ENCODE data around the gene HDGFL3. TPM values are rescaled to one million over a fixed set of nuclear protein-coding genes. Genes with fewer than 3 reads are reported as not detected.
A peak's percentile ranks its signal among the peaks of the same experiment; 100 is the strongest.

Gene HDGFL3
- total and polyA plus RNA-seq, 7 donors: 2.6 to 10.4 (median 4.8) TPM

GRCh38 chr15:83123529-83123928 is 84.1 kb downstream of the HDGFL3 start:
- no peak for TF ChIP-seq CTCF (IDR thresholded peaks at IDR 0.05)
- DNase-seq (no peak), ATAC-seq (no peak)
- Histone ChIP-seq H3K27me3 (ENCODE audit: insufficient read depth in 3 of 3, low read length in 2 of 3) (no peaks in the 10 kb centered on the region), H3K36me3 (ENCODE audit: insufficient read depth in 1 of 2, low read depth in 1 of 2) (peaks cover 3 to 70% of the 10 kb centered on the region in 2 donors), H3K27ac (no peak overlapping the region), H3K4me3 (no peak overlapping the region), H3K4me1 (no peaks in the 10 kb centered on the region), H3K9me3 (no peaks in the 10 kb centered on the region)
- intact Hi-C loops (cut with DNase I): no loop called here
- WGBS, 3 donors: 94 to 96% (median 95%) methylated on average over 1 of the region's 1 CpG

DNA sequence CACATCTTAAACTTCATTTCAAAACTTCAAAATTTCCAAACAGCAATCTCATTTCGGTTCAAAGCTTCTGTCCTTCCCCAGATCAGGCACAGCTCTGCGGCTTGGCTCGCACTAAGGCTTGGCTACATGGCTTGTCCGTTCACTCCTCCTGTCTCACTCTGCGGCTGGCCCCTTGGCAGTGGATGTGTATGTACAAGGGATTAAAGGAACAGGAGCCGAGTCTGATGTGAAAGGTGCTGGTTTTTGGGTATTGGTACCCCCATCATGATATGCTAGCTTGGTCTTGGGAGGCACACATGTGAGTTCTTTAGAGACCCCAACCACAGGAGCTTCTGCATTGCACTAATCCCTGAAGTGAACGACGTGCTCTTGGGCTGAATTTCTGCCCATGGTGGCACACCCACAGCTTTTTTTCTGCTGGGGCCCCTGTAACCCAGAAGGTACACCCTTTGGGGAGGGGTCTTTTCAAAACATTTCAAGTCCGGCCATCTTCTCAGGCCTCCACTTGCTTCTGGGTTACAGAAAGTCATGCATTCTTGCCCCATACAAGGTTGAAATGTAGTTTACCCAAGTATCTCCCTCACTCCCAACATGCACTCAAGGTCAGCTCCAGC is 87.5 kb downstream of the HDGFL3 start:
- H3K27me3 ChIP-seq (ENCODE audit: insufficient read depth in 3 of 3, low read length in 2 of 3): no peaks in the 10 kb centered on the region
- 79 to 82% (median 80%) methylated on average over 9 of the region's 9 CpGs for whole genome bisulfite sequencing, 3 donors
- no peak overlapping the region for H3K27ac ChIP-seq
- H3K4me1 ChIP-seq: no peaks in the 10 kb centered on the region
- peaks cover 3 to 73% of the 10 kb centered on the region in 2 donors for H3K36me3 ChIP-seq (ENCODE audit: insufficient read depth in 1 of 2, low read depth in 1 of 2)
- H3K9me3 ChIP-seq: no peaks in the 10 kb centered on the region
- intact Hi-C loops (cut with DNase I): no loop called here
- no peak overlapping the region for H3K4me3 ChIP-seq
- no peak for TF ChIP-seq CTCF (IDR thresholded peaks at IDR 0.05)
- DNase-seq (no peak), ATAC-seq (no peak)

DNA sequence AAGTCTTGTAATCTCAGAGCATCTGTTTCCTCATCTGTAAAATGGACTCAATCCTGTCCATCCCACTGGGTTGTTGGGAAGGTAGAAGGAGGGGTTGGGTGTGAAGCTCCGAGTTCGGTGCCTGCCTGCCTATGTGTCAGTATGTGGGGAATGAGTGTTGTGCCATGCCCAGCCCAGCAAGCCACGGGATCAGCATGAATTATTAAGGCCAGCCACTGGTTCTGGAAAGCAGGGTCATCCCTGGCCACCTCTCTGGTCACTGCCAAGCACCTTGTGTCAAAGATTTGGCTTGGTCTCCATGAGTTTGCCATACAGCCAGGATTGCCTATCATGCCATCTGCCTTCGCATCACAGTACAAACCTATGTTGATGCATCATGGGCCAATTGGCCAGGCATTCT is 88.7 kb downstream of the HDGFL3 start:
- no peak overlapping the region for H3K4me3 ChIP-seq
- H3K36me3 ChIP-seq (ENCODE audit: insufficient read depth in 1 of 2, low read depth in 1 of 2): peaks cover 3 to 75% of the 10 kb centered on the region in 2 donors
- no peaks in the 10 kb centered on the region for H3K4me1 ChIP-seq
- 32 to 55% (median 37%) methylated on average over 4 of the region's 4 CpGs for WGBS, 3 donors
- TF ChIP-seq CTCF (IDR thresholded peaks at IDR 0.05): no peak
- ATAC-seq (peak in 3 of 4 donors; percentile 23 to 65 (median 59)), DNase-seq (no peak)
- H3K27ac ChIP-seq: no peak overlapping the region
- no peaks in the 10 kb centered on the region for H3K9me3 ChIP-seq
- intact Hi-C loops (cut with DNase I): no loop called here
- no peaks in the 10 kb centered on the region for H3K27me3 ChIP-seq (ENCODE audit: insufficient read depth in 3 of 3, low read length in 2 of 3)

DNA sequence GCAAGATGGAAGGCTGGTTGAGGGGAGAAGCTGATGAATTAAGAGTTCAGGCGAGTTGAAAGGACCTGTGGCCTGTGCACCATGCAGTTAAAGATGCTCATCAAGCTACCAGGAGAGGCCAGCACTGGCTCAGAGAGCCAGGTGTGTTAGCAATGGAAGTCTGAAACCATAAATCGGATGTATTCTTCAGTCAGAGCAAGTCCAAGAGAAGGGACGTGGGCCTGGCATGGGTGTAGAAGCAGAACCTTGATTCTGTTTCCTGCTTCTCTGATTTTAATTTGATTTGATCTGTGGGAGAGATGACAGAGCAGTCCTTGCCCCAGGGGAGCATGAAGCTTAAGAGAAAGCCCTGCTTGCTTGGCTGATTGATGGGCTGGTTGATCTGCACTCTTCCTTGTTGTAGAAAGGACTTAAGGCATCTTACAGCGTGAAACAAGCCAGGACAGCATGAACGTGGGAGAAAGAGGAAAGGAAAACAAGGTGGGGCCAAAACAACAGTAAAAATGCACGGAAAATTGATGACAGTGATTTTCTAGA is 89.3 kb downstream of the HDGFL3 start:
- ATAC-seq (no peak), DNase-seq (no peak)
- TF ChIP-seq CTCF (IDR thresholded peaks at IDR 0.05): no peak
- Histone ChIP-seq H3K27me3 (ENCODE audit: insufficient read depth in 3 of 3, low read length in 2 of 3) (no peaks in the 10 kb centered on the region), H3K36me3 (ENCODE audit: insufficient read depth in 1 of 2, low read depth in 1 of 2) (peaks cover 3 to 76% of the 10 kb centered on the region in 2 donors), H3K4me1 (no peaks in the 10 kb centered on the region), H3K27ac (no peak overlapping the region), H3K9me3 (no peaks in the 10 kb centered on the region), H3K4me3 (no peak overlapping the region)
- intact Hi-C loops (cut with DNase I): no loop called here
- WGBS, 3 donors: 78 to 82% (median 78%) methylated on average over 6 of the region's 6 CpGs
